SK-N-SH (cell line): ENCODE measurements around the gene ZSCAN25. TPM values are rescaled to one million over a fixed set of nuclear protein-coding genes. Genes with fewer than 3 reads are reported as not detected.
A peak's percentile ranks its signal among the peaks of the same experiment; 100 is the strongest.

Experiments
- CTCF ChIA-PET: fragments of 300-600, 350-600 bp; formaldehyde crosslinking; extraction: SDS; loops from one replicate; lab custom pipeline; 2021; lab: Yijun Ruan, JAX
- POLR2A ChIA-PET: fragments of 350-600 bp; sonication (Branson Sonifier 250); formaldehyde crosslinking; extraction: SDS; loops from one replicate; lab custom pipeline; 2020; ENCODE audit warnings: antibody characterized with exemption, inconsistent platforms; lab: Yijun Ruan, JAX
- DNase-seq: peaks from one replicate; pipeline ENCODE4 v3.0.0; 2012
- H2AFZ ChIP-seq: fragments of 200-600 bp; sonication (generic); 2 replicates; pipeline ENCODE4 v1.8.1; 2016; ENCODE audit warnings: antibody characterized with exemption, mild to moderate bottlenecking, low read depth
- H3F3A ChIP-seq: fragments of 200-600 bp; sonication (generic); replicated peaks from 2 replicates; pipeline ENCODE3; 2016; ENCODE audit warnings: antibody characterized with exemption, mild to moderate bottlenecking; ENCODE audit not compliant: insufficient read depth
- H3K27ac ChIP-seq, 2 experiments: fragments of 200-500 bp in 1 of 2; fragments of 200-600 bp in 1 of 2; sonication (Bioruptor generic) in 1 of 2; sonication (generic), shearing (Covaris generic) in 1 of 2; 2 replicates each; pipeline versions ENCODE4 v1.5.1 to v1.6.1; 2014 to 2016; ENCODE audit warnings: low read depth in 2 of 2, inconsistent platforms in 1 of 2, low read length in 1 of 2, mild to moderate bottlenecking in 1 of 2, mixed read lengths in 1 of 2
- H3K27me3 ChIP-seq: fragments of 200-600 bp; sonication (generic), shearing (Covaris generic); 2 replicates; pipeline ENCODE4 v1.6.1; 2016; ENCODE audit warnings: mixed run types; ENCODE audit not compliant: insufficient read depth
- H3K36me3 ChIP-seq, 2 experiments: fragments of 200-500 bp in 1 of 2; fragments of 200-600 bp in 1 of 2; sonication (Bioruptor generic) in 1 of 2; sonication (generic) in 1 of 2; replicated peaks in 1 of 2; 2 replicates each; pipeline versions ENCODE3 to v1.5.1; 2014 to 2016; ENCODE audit warnings: low read length in 1 of 2, mild to moderate bottlenecking in 1 of 2; ENCODE audit not compliant: insufficient read depth in 2 of 2, control insufficient read depth in 1 of 2
- H3K4me1 ChIP-seq, 2 experiments: fragments of 200-500 bp in 1 of 2; fragments of 200-600 bp in 1 of 2; sonication (Bioruptor generic) in 1 of 2; sonication (generic), shearing (Covaris generic) in 1 of 2; 2 replicates each; pipeline versions ENCODE4 v1.5.1 to v1.6.1; 2014 to 2016; ENCODE audit warnings: low read depth in 1 of 2, low read length in 1 of 2, mixed run types in 1 of 2; ENCODE audit not compliant: insufficient read depth in 2 of 2, control insufficient read depth in 1 of 2
- H3K4me2 ChIP-seq: fragments of 200-600 bp; sonication (generic), shearing (Covaris generic); 2 replicates; pipeline ENCODE4 v1.6.1; 2017; ENCODE audit warnings: mixed run types
- H3K4me3 ChIP-seq, 2 experiments: fragments of 200-500 bp in 1 of 2; fragments of 200-600 bp in 1 of 2; sonication (Bioruptor generic) in 1 of 2; sonication (generic), shearing (Covaris generic) in 1 of 2; 2 replicates each; pipeline versions ENCODE4 v1.5.1 to v1.8.1; 2014 to 2016; ENCODE audit warnings: low read depth in 2 of 2, inconsistent platforms in 1 of 2, low read length in 1 of 2, mild to moderate bottlenecking in 1 of 2, mixed read lengths in 1 of 2, moderate library complexity in 1 of 2
- H3K79me2 ChIP-seq: fragments of 200-600 bp; sonication (generic); 2 replicates; pipeline ENCODE4 v1.8.1; 2017; ENCODE audit warnings: mild to moderate bottlenecking; ENCODE audit not compliant: insufficient read depth
- H3K9ac ChIP-seq: fragments of 200-600 bp; sonication (generic); 2 replicates; pipeline ENCODE4 v1.6.1; 2017; ENCODE audit warnings: mixed run types
- H3K9me2 ChIP-seq: fragments of 200-600 bp; sonication (generic); 2 replicates; pipeline ENCODE4 v1.6.1; 2017; ENCODE audit warnings: mixed run types
- H3K9me3 ChIP-seq: fragments of 200-600 bp; sonication (generic); 2 replicates; pipeline ENCODE4 v1.6.1; 2017; ENCODE audit warnings: mixed run types, mild to moderate bottlenecking, moderate library complexity
- H4K20me1 ChIP-seq: fragments of 200-600 bp; sonication (generic); 2 replicates; pipeline ENCODE4 v1.6.1; 2017; ENCODE audit warnings: mild to moderate bottlenecking, mixed run types; ENCODE audit not compliant: insufficient read depth
- CTCF ChIP-seq: fragments of 200-600 bp; sonication (generic); IDR thresholded peaks from 2 replicates; pipeline ENCODE4 v1.6.1; 2017; ENCODE audit warnings: antibody characterized with exemption, mild to moderate bottlenecking, moderate library complexity
- ELF1 ChIP-seq: IDR thresholded peaks from 2 replicates; pipeline ENCODE4 v1.4.0; 2012
- FOSL2 ChIP-seq: IDR thresholded peaks from 2 replicates; pipeline ENCODE4 v1.4.0; 2012; ENCODE audit warnings: low read depth, mild to moderate bottlenecking, moderate library complexity, borderline replicate concordance
- FOXJ3 ChIP-seq: sonication (generic); formaldehyde crosslinking; IDR thresholded peaks from 2 replicates; pipeline ENCODE4 v1.5.1; 2020; ENCODE audit warnings: mild to moderate bottlenecking, missing genetic modification reagents
- FOXM1 ChIP-seq: IDR thresholded peaks from 2 replicates; pipeline ENCODE4 v1.4.0; 2012; ENCODE audit warnings: low read depth, mild to moderate bottlenecking
- GATA2 ChIP-seq: sonication (generic); formaldehyde crosslinking; IDR thresholded peaks from 2 replicates; pipeline ENCODE4 v1.5.0; 2020; ENCODE audit warnings: mild to moderate bottlenecking, missing genetic modification reagents
- JUND ChIP-seq: IDR thresholded peaks from 2 replicates; pipeline ENCODE4 v1.4.0; 2012
- MXI1 ChIP-seq: IDR thresholded peaks from 2 replicates; pipeline ENCODE4 v1.6.1; 2012; ENCODE audit warnings: mild to moderate bottlenecking, low read depth, low read length, improper control_type of control experiment
- NRF1 ChIP-seq: IDR thresholded peaks from 2 replicates; pipeline ENCODE4 v1.6.1; 2012; ENCODE audit warnings: low read depth, mild to moderate bottlenecking, low read length
- PBX3 ChIP-seq: IDR thresholded peaks from 2 replicates; pipeline ENCODE4; 2012
- POLR2AphosphoS5 ChIP-seq: IDR thresholded peaks from 2 replicates; pipeline ENCODE4 v1.6.1; 2012; ENCODE audit warnings: low read depth, low read length
- RAD21 ChIP-seq: IDR thresholded peaks from 2 replicates; pipeline ENCODE4 v1.6.1; 2012; ENCODE audit warnings: mild to moderate bottlenecking, low read length
- RCOR1 ChIP-seq: fragments of 150-350 bp; IDR thresholded peaks from 2 replicates; pipeline ENCODE4 v1.6.1; 2017; ENCODE audit warnings: antibody characterized with exemption, low read length
- REST ChIP-seq: IDR thresholded peaks from 2 replicates; pipeline ENCODE4 v1.6.1; 2012; ENCODE audit warnings: mild to moderate bottlenecking, low read depth, low read length, moderate library complexity
- TAF1 ChIP-seq: IDR thresholded peaks from 2 replicates; pipeline ENCODE4 v1.6.1; 2012; ENCODE audit warnings: low read depth, mild to moderate bottlenecking, low read length, moderate library complexity, borderline replicate concordance
- TEAD4 ChIP-seq: IDR thresholded peaks from 2 replicates; pipeline ENCODE4 v1.4.0; 2012; ENCODE audit warnings: mild to moderate bottlenecking, borderline replicate concordance; ENCODE audit not compliant: insufficient read depth
- USF1 ChIP-seq: IDR thresholded peaks from 2 replicates; pipeline ENCODE4 v1.4.0; 2012; ENCODE audit warnings: low read depth, borderline replicate concordance
- USF2 ChIP-seq: fragments of 150-350 bp; IDR thresholded peaks from 2 replicates; pipeline ENCODE4 v1.6.1; 2017; ENCODE audit warnings: antibody characterized with exemption, low read length, low read depth, borderline replicate concordance
- YY1 ChIP-seq: IDR thresholded peaks from 2 replicates; pipeline ENCODE4 v1.4.0; 2012; ENCODE audit warnings: low read depth, mild to moderate bottlenecking
- ZBTB33 ChIP-seq: IDR thresholded peaks from 2 replicates; pipeline ENCODE4 v1.4.0; 2012; ENCODE audit warnings: low read depth, borderline replicate concordance
- WGBS: methylation state at CpG from one replicate; pipeline ENCODE4 v1.1.6; 2017; ENCODE audit warnings: low lambda C conversion rate; 5-methylcytosine and 5-hydroxymethylcytosine counted together
- polyA plus RNA-seq, 3 experiments: library from polyadenylated mRNA; depleted of rRNA; stranded (reverse); fragments of >200 nt; gene quantifications; 2 replicates each; pipeline ENCODE4 v1.2.3, GENCODE V29; 2012

Gene ZSCAN25
- polyA plus RNA-seq (2012; rRNA removed), result 14.9 and 18.7 TPM in 2 replicates
- polyA plus RNA-seq (2012; cell fraction: cytosol; rRNA removed), result 9.7 and 12.7 TPM in 2 replicates
- 34.4 and 35.6 TPM in 2 replicates for polyA plus RNA-seq (2012; cell fraction: nucleus; rRNA removed)

- no peaks in the 10 kb centered on the region for H3K27me3 ChIP-seq
- H3K36me3 ChIP-seq, result peaks cover 30 to 33% of the 10 kb centered on the region in 2 experiments
- H3K9ac ChIP-seq, result peak within 1 kb of the TSS; percentile 91
- WGBS, result 2% methylated on average over 49 of the region's 60 CpGs
- peak within 1 kb of the TSS; percentile 62 to 91 for H3K27ac ChIP-seq
- POLR2A ChIA-PET, result interaction anchor here (0.5 to 3.0 kb wide), 13 partner anchors 12 to 1223 kb away, joined by 3 to 18 read pairs (median 6); partner anchors contain the start of genes FAM200A, TRIM4, ZKSCAN1 and ZKSCAN5
- peaks cover 36% of the 10 kb centered on the region for H3K79me2 ChIP-seq
- peak within 1 kb of the TSS; percentile 85 for H3K4me2 ChIP-seq
- H3F3A ChIP-seq, result peaks cover 27% of the 10 kb centered on the region
- CTCF ChIA-PET, result interaction anchor here (0.6 to 3.3 kb wide), 27 partner anchors 10 to 377 kb away, joined by 3 to 28 read pairs (median 4); partner anchors contain the start of genes CYP3A5, TMEM225B, ZKSCAN5 and ZNF394
- no peaks in the 10 kb centered on the region for H3K9me2 ChIP-seq
- H4K20me1 ChIP-seq, result no peaks in the 10 kb centered on the region
- H3K9me3 ChIP-seq, result no peaks in the 10 kb centered on the region
- peak within 1 kb of the TSS; percentile 84 to 98 for H3K4me3 ChIP-seq
- DNase-seq, result peak; percentile 97
- peak within 1 kb of the TSS; percentile 99 for H2AFZ ChIP-seq
- H3K4me1 ChIP-seq, result peaks cover 7 to 8% of the 10 kb centered on the region in 2 experiments; a peak in 3 of 4 replicates
- TF ChIP-seq RAD21 (peak; percentile 62), CTCF (peak; percentile 68), MXI1 (peak; percentile 72; the same call in 1 of the 2 replicates), ELF1 (peak; percentile 96), RCOR1 (peak; percentile 32), REST (peak; percentile 67), FOXJ3 (CRISPR knock-in tag) (no peak), PBX3 (peak; percentile 55), FOXM1 (no peak), NRF1 (peak; percentile 38; the same call in 1 of the 2 replicates), FOSL2 (no peak; the same call in 1 of the 2 replicates), ZBTB33 (0 out of 2 replicates have a peak, but pooled peaks have one; percentile 38), GATA2 (CRISPR knock-in tag) (0 out of 2 replicates have a peak, but pooled peaks have one; percentile 19), POLR2AphosphoS5 (peak; percentile 98), USF1 (peak; percentile 29; the same call in 1 of the 2 replicates), JUND (no peak), TAF1 (peak; percentile 98), TEAD4 (no peak), USF2 (0 out of 2 replicates have a peak, but pooled peaks have one; percentile 29), YY1 (peak; percentile 80)
Measured at GRCh38 chr7:99616359-99617191, at the start of gene ZSCAN25. Gene ZSCAN25, plus strand, starts transcription at chr7:99616946. Its CDS starts 2,661 bp downstream, at chr7:99619607.
